B cell (primary cell): Measurements from ENCODE around the gene ITPR1. TPM values are rescaled to one million over a fixed set of nuclear protein-coding genes. Genes with fewer than 3 reads are reported as not detected.
A peak's percentile ranks its signal among the peaks of the same experiment; 100 is the strongest.

Experiments
- ATAC-seq: fragments of 200-7000 bp; cut with Tn5 transposase; one replicate; pipeline ENCODE4 v1.10.0; 2021; ENCODE audit warnings: low read depth, mild to moderate bottlenecking, moderate number of reproducible peaks, moderate library complexity
- CTCF ChIA-PET: fragments of 350-600 bp; sonication (Branson Sonifier 250); formaldehyde crosslinking; loops from one replicate; lab custom pipeline; 2021; ENCODE audit warnings: antibody characterized with exemption, inconsistent platforms; lab: Charles Lee
- POLR2A ChIA-PET: fragments of 350-600 bp; sonication (Branson Sonifier 250); formaldehyde crosslinking; loops from one replicate; lab custom pipeline; 2021; ENCODE audit warnings: antibody characterized with exemption; lab: Charles Lee
- DNase-seq: peaks from one replicate; pipeline ENCODE4 v3.0.0; 2013
- H2AFZ ChIP-seq: 2 replicates; pipeline ENCODE4 v1.6.1; 2012; ENCODE audit warnings: mild to moderate bottlenecking, low read depth, low read length; ENCODE audit not compliant: insufficient read depth, poor library complexity, severe bottlenecking
- H3K27ac ChIP-seq, 2 donors: 1 replicate in 1 of 2; 2 replicates in 1 of 2; pipeline ENCODE4 v1.5.1; 2012 to 2013; ENCODE audit warnings: low read length in 2 of 2, mild to moderate bottlenecking in 2 of 2, moderate library complexity in 1 of 2
- H3K27me3 ChIP-seq, 4 experiments: fragments of 200-600 bp in 1 of 4; sonication (generic) in 1 of 4; replicated peaks in 1 of 4; 1 replicate in 2 of 4; 2 replicates in 2 of 4; pipeline versions ENCODE4 v1.6.1 to v1.7.0; 2013 to 2016; ENCODE audit warnings: low read length in 3 of 4, mild to moderate bottlenecking in 2 of 4, mixed read lengths in 1 of 4, moderate library complexity in 1 of 4; ENCODE audit not compliant: insufficient read depth in 4 of 4, control insufficient read depth in 3 of 4; ENCODE audit errors: control extremely low read depth in 1 of 4
- H3K36me3 ChIP-seq, 2 experiments: replicated peaks in 1 of 2; 1 replicate in 1 of 2; 2 replicates in 1 of 2; pipeline versions ENCODE4 v1.6.1 to v1.7.1; 2013; ENCODE audit warnings: low read length in 1 of 2; ENCODE audit not compliant: insufficient read depth in 2 of 2, control insufficient read depth in 1 of 2; ENCODE audit errors: control extremely low read depth in 1 of 2, extremely low read depth in 1 of 2
- H3K4me1 ChIP-seq, 2 donors: fragments of 200-600 bp in 1 of 2; sonication (generic) in 1 of 2; 1 replicate in 1 of 2; 2 replicates in 1 of 2; pipeline versions ENCODE4 v1.5.1 to v1.6.1; 2013 to 2017; ENCODE audit warnings: low read length in 2 of 2; ENCODE audit not compliant: control insufficient read depth in 2 of 2, insufficient read depth in 2 of 2
- H3K4me2 ChIP-seq: replicated peaks from 2 replicates; pipeline ENCODE3; 2012; ENCODE audit warnings: mild to moderate bottlenecking, low read depth, low read length; ENCODE audit not compliant: poor library complexity, severe bottlenecking
- H3K4me3 ChIP-seq, 5 experiments: fragments of 200-600 bp in 1 of 5; sonication (generic) in 1 of 5; 1 replicate in 3 of 5; 2 replicates in 2 of 5; pipeline versions ENCODE4 v1.5.1 to v1.7.0; 2011 to 2016; ENCODE audit warnings: low read length in 4 of 5, mild to moderate bottlenecking in 4 of 5, low read depth in 2 of 5, control low read depth in 1 of 5, moderate library complexity in 1 of 5; ENCODE audit not compliant: insufficient read depth in 1 of 5; ENCODE audit errors: control extremely low read depth in 1 of 5, extremely low read depth in 1 of 5
- H3K79me2 ChIP-seq: fragments of 200-600 bp; sonication (generic); one replicate; pipeline ENCODE4 v1.6.0; 2016; ENCODE audit warnings: low read length; ENCODE audit not compliant: control insufficient read depth, insufficient read depth
- H3K9ac ChIP-seq: fragments of 200-600 bp; sonication (generic); 2 replicates; pipeline ENCODE4 v1.6.1; 2017; ENCODE audit warnings: mild to moderate bottlenecking, low read length, moderate library complexity
- H3K9me3 ChIP-seq, 3 donors: one replicate each; pipeline versions ENCODE4 v1.6.1 to v1.7.1; 2013; ENCODE audit warnings: low read length in 2 of 3; ENCODE audit not compliant: control insufficient read depth in 2 of 3, insufficient read depth in 1 of 3; ENCODE audit errors: control extremely low read depth in 1 of 3
- H4K20me1 ChIP-seq: 2 replicates; pipeline ENCODE4 v1.6.0; 2012; ENCODE audit warnings: mild to moderate bottlenecking, low read length; ENCODE audit not compliant: insufficient read depth, control insufficient read depth, poor library complexity, severe bottlenecking
- H3K27ac Mint-ChIP-seq: one replicate; pipeline ENCODE4 v1.8.0; 2021; ENCODE audit warnings: mixed read lengths
- H3K27me3 Mint-ChIP-seq: one replicate; pipeline ENCODE4 v1.8.0; 2021; ENCODE audit warnings: mixed read lengths
- H3K4me1 Mint-ChIP-seq: one replicate; pipeline ENCODE4 v1.8.0; 2021; ENCODE audit warnings: mixed read lengths
- H3K4me3 Mint-ChIP-seq: one replicate; pipeline ENCODE4 v1.8.0; 2021; ENCODE audit warnings: mixed read lengths
- H3K9me3 Mint-ChIP-seq: one replicate; pipeline ENCODE4 v1.8.0; 2022; ENCODE audit warnings: mixed read lengths; ENCODE audit not compliant: insufficient read depth
- EZH2 ChIP-seq: IDR thresholded peaks from 2 replicates; pipeline ENCODE4 v1.6.1; 2012; ENCODE audit warnings: borderline replicate concordance, low read depth, mild to moderate bottlenecking, moderate library complexity, low read length; ENCODE audit not compliant: insufficient read depth, poor library complexity, severe bottlenecking
- WGBS: methylation state at CpG from one replicate; pipeline ENCODE4 v1.1.5; 2013; ENCODE audit warnings: missing lambda C conversion rate; ENCODE audit not compliant: insufficient coverage; 5-methylcytosine and 5-hydroxymethylcytosine counted together
- intact Hi-C: fragments of 100-400 bp; cut with micrococcal nuclease; formaldehyde crosslinking; loops from one replicate; pipeline ENCODE4 v1.10.0; 2022
- polyA minus RNA-seq: library from RNA; depleted of rRNA, polyadenylated mRNA; stranded (reverse); fragments of >200 nt; gene quantifications from 2 replicates; pipeline ENCODE4 v1.2.3, GENCODE V29; 2012
- polyA plus RNA-seq: library from polyadenylated mRNA; depleted of rRNA; stranded (reverse); fragments of >200 nt; gene quantifications from 2 replicates; pipeline ENCODE4 v1.2.3, GENCODE V29; 2012
- total RNA-seq, 2 donors: library from RNA; stranded (reverse); fragments of 120-200 nt in 1 of 2; gene quantifications; 1 replicate in 1 of 2; 2 replicates in 1 of 2; pipeline versions ENCODE4 v1.2.3 to v1.2.4, GENCODE V29; 2013 to 2022
- TF ChIP-seq, protein P1 (sequence below): fragments of 200-600 bp; IDR thresholded peaks from one replicate; pipeline ENCODE4 v1.8.0; 2022; ENCODE audit warnings: antibody characterized with exemption, mild to moderate bottlenecking

Gene ITPR1
- total RNA-seq (332 and 357 TPM in 2 replicates), polyA plus RNA-seq (64.0 and 128 TPM in 2 replicates), polyA minus RNA-seq (231 and 470 TPM in 2 replicates)
- 261 TPM for total RNA-seq (2013)

- H3K4me3 Mint-ChIP-seq: peak within 1 kb of the TSS; percentile 96
- H3K4me1 Mint-ChIP-seq: peaks cover 48% of the 10 kb centered on the region
- CTCF ChIA-PET: interaction anchor here (0.7 to 6.1 kb wide), 12 partner anchors 14 to 142 kb away, joined by 3 to 66 read pairs (median 4); partner anchors contain the start of gene SUMF1
Measured at GRCh38 chr3:4493014-4493940, at the start of gene ITPR1. Gene ITPR1, plus strand, starts transcription at chr3:4493348. Its CDS starts 23,144 bp downstream, at chr3:4516492.

More at GRCh38 chr3:4493014-4493940, at the start of gene ITPR1:
- Histone ChIP-seq H3K36me3 (peaks cover 0 to 29% of the 10 kb centered on the region in 2 experiments), H2AFZ (peak within 1 kb of the TSS; percentile 89), H3K9me3 (no peaks in the 10 kb centered on the region), H3K4me2 (peak within 1 kb of the TSS; percentile 96), H3K4me1 (peaks cover 34 to 39% of the 10 kb centered on the region in 2 donors), H3K9ac (peak within 1 kb of the TSS; percentile 96), H3K79me2 (peaks cover 58% of the 10 kb centered on the region), H3K4me3 (peak within 1 kb of the TSS; percentile 90 to 98 (median 92)), H4K20me1 (peaks cover 7% of the 10 kb centered on the region), H3K27me3 (no peaks in the 10 kb centered on the region), H3K27ac (peak within 1 kb of the TSS; percentile 86 to 89)
- ATAC-seq (peak; percentile 88), DNase-seq (peak; percentile 98)
- H3K27me3 Mint-ChIP-seq: no peaks in the 10 kb centered on the region
- TF ChIP-seq EZH2: no peak
- TF ChIP-seq, protein P1, sequence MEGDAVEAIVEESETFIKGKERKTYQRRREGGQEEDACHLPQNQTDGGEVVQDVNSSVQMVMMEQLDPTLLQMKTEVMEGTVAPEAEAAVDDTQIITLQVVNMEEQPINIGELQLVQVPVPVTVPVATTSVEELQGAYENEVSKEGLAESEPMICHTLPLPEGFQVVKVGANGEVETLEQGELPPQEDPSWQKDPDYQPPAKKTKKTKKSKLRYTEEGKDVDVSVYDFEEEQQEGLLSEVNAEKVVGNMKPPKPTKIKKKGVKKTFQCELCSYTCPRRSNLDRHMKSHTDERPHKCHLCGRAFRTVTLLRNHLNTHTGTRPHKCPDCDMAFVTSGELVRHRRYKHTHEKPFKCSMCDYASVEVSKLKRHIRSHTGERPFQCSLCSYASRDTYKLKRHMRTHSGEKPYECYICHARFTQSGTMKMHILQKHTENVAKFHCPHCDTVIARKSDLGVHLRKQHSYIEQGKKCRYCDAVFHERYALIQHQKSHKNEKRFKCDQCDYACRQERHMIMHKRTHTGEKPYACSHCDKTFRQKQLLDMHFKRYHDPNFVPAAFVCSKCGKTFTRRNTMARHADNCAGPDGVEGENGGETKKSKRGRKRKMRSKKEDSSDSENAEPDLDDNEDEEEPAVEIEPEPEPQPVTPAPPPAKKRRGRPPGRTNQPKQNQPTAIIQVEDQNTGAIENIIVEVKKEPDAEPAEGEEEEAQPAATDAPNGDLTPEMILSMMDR: no peak
- peak within 1 kb of the TSS; percentile 95 for H3K27ac Mint-ChIP-seq
- intact Hi-C loops: loop anchor here (1.0 to 10.0 kb wide), 14 partner anchors 10 to 1366 kb away; partner anchors contain the start of genes ARL8B, CRBN, EDEM1 and SETMAR
- POLR2A ChIA-PET: interaction anchor here (0.6 to 4.5 kb wide), 14 partner anchors 11 to 485 kb away, joined by 3 to 96 read pairs (median 7); partner anchors contain the start of gene SUMF1
- under 1% methylated on average over 44 of the region's 47 CpGs for whole genome bisulfite sequencing
- no peaks in the 10 kb centered on the region for H3K9me3 Mint-ChIP-seq
